Uterus (tissue), 4 donors: ENCODE measurements around the gene EDNRB. TPM values are rescaled to one million over a fixed set of nuclear protein-coding genes. Genes with fewer than 3 reads are reported as not detected.

Source experiments
- DNase-seq, 2 donors: peaks; one replicate each; pipeline ENCODE4 v3.0.0-alpha.2; 2019 to 2020
- H3K27ac ChIP-seq, 2 donors: fragments of 200-600 bp; sonication (generic); 1 replicate in 1 of 2; 2 replicates in 1 of 2; pipeline ENCODE4 v1.5.1; 2016 to 2018
- H3K27me3 ChIP-seq, 2 donors: fragments of 200-600 bp; sonication (generic); one replicate each; pipeline ENCODE4 v1.5.1; 2018 to 2019; ENCODE audit warnings: control low read depth in 1 of 2
- H3K36me3 ChIP-seq, 2 donors: fragments of 200-600 bp; sonication (generic); one replicate each; pipeline ENCODE4 v1.5.1; 2019; ENCODE audit warnings: control low read depth in 1 of 2
- H3K4me1 ChIP-seq, 2 donors: fragments of 200-600 bp; sonication (generic); one replicate each; pipeline ENCODE4 v1.5.1; 2018 to 2019; ENCODE audit warnings: control low read depth in 1 of 2
- H3K4me3 ChIP-seq, 2 donors: fragments of 200-600 bp; sonication (generic); 1 replicate in 1 of 2; 2 replicates in 1 of 2; pipeline ENCODE4 v1.5.1; 2018 to 2019; ENCODE audit warnings: mild to moderate bottlenecking in 1 of 2
- H3K9me3 ChIP-seq, 2 donors: fragments of 200-600 bp; sonication (generic); one replicate each; pipeline ENCODE4 v1.5.1; 2019; ENCODE audit warnings: control low read depth in 1 of 2
- CTCF ChIP-seq, 4 experiments: fragments of 200-600 bp in 2 of 4; fragments of 450-650 bp in 2 of 4; sonication (generic) in 2 of 4; IDR thresholded peaks; one replicate each; pipeline ENCODE4 v1.5.1; 2016 to 2019; ENCODE audit warnings: antibody characterized with exemption in 4 of 4, mild to moderate bottlenecking in 2 of 4, moderate library complexity in 1 of 4
- POLR2A ChIP-seq, 2 donors: fragments of 450-650 bp; IDR thresholded peaks; one replicate each; pipeline ENCODE4 v1.6.1; 2016; ENCODE audit warnings: antibody characterized with exemption in 2 of 2, mild to moderate bottlenecking in 1 of 2, moderate library complexity in 1 of 2
- intact Hi-C: fragments of 100-400 bp; cut with DNase I; formaldehyde crosslinking; loops from one replicate; pipeline ENCODE4 v1.15.1; 2023; ENCODE audit warnings: low total_unique reads
- total RNA-seq, 4 donors: library from RNA; depleted of rRNA in 3 of 4; stranded (reverse); fragments of >200 nt in 3 of 4; gene quantifications; one replicate each; pipeline versions ENCODE4 v1.1.0 to v1.2.4, GENCODE V29; 2014 to 2023
- donor health status: DM: yes; HTN: yes; CAD: no.

The EDNRB gene
- total RNA-seq, 4 donors from 2014 or later = 14.9 to 63.5 (median 37.8) TPM

GRCh38 chr13:77902319-77902963, 16.2 kb downstream of the EDNRB start:
- Histone ChIP-seq H3K9me3 (no peaks in the 10 kb centered on the region), H3K36me3 (no peaks in the 10 kb centered on the region), H3K4me1 (no peaks in the 10 kb centered on the region), H3K4me3 (no peak overlapping the region), H3K27ac (no peak overlapping the region), H3K27me3 (no peaks in the 10 kb centered on the region)
- no peak for DNase-seq
- intact Hi-C loops = no loop called here
- TF ChIP-seq CTCF (IDR thresholded peaks at IDR 0.05) (no peak), POLR2A (IDR thresholded peaks at IDR 0.05) (no peak)

DNA sequence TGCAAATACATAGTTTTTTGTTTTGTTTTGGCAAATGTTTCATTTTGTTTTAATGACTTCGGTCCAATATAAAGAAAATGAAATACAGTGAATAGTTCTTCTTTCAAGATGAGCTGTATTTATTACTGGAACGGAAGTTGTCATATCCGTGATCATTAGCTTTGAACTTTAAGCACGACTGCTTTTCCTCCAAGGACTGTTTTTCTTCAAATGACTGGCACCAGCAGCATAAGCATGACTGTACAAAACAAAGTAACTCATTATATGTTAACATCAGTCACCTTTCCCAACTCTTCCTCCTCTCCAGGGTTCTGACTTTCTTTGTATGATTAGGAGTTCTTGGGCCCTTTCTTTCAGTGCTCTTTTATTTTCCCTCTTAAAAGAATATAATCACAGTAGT, 20.5 kb downstream of the EDNRB start:
- Histone ChIP-seq H3K4me1 (no peaks in the 10 kb centered on the region), H3K4me3 (no peak overlapping the region), H3K27me3 (no peaks in the 10 kb centered on the region), H3K36me3 (no peaks in the 10 kb centered on the region), H3K27ac (peak overlapping the region; percentile 54 to 80), H3K9me3 (no peaks in the 10 kb centered on the region)
- TF ChIP-seq CTCF (IDR thresholded peaks at IDR 0.05) = no peak
- no peak for TF ChIP-seq POLR2A (IDR thresholded peaks at IDR 0.05)
- DNase-seq = no peak
- intact Hi-C loops = no loop called here

- TF ChIP-seq CTCF (IDR thresholded peaks at IDR 0.05) = no peak
- no peak for TF ChIP-seq POLR2A (IDR thresholded peaks at IDR 0.05)
- H3K4me3 ChIP-seq = no peak overlapping the region
- intact Hi-C loops = no loop called here
Measured at GRCh38 chr13:77896977-77897376, 21.7 kb downstream of the EDNRB start.

DNA sequence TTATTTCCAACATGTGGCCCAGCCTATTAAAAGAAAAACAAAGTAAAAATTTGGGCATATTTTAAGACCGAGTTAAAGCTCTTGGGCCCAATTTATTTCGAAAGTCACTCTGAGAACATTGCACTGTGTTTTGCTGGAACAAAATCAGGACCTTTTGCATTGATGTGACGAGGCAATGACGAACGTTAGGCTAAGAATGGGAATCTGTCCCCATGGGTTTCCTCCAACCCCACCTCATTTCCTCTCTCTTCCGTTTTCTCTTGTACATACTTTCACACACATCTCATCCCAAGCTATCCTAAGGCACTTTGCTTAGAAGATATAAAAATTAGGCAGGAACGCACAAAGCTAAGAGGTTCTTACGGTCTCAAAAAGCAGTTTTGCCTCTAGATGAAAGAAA, 22.1 kb downstream of the EDNRB start:
- TF ChIP-seq CTCF (IDR thresholded peaks at IDR 0.05) (no peak), POLR2A (IDR thresholded peaks at IDR 0.05) (no peak)
- no peaks in the 10 kb centered on the region for H3K27me3 ChIP-seq
- no peak overlapping the region for H3K4me3 ChIP-seq
- intact Hi-C loops = no loop called here
- peak; percentile 23 to 45 for DNase-seq
- peak overlapping the region; percentile 54 to 80 for H3K27ac ChIP-seq
- no peaks in the 10 kb centered on the region for H3K9me3 ChIP-seq
- no peaks in the 10 kb centered on the region for H3K4me1 ChIP-seq
- no peaks in the 10 kb centered on the region for H3K36me3 ChIP-seq

More at GRCh38 chr13:77896977-77897376, 21.7 kb downstream of the EDNRB start:
- DNase-seq = no peak
- Histone ChIP-seq H3K27me3 (no peaks in the 10 kb centered on the region), H3K4me1 (no peaks in the 10 kb centered on the region), H3K36me3 (no peaks in the 10 kb centered on the region), H3K27ac (peak overlapping the region; percentile 54 to 80), H3K9me3 (no peaks in the 10 kb centered on the region)

- intact Hi-C loops = no loop called here
- Histone ChIP-seq H3K27ac (peak overlapping the region in 1 of 2 donors; percentile 69), H3K4me1 (no peaks in the 10 kb centered on the region), H3K27me3 (no peaks in the 10 kb centered on the region), H3K9me3 (no peaks in the 10 kb centered on the region), H3K36me3 (no peaks in the 10 kb centered on the region), H3K4me3 (no peak overlapping the region)
- TF ChIP-seq CTCF (IDR thresholded peaks at IDR 0.05) = no peak
- TF ChIP-seq POLR2A (IDR thresholded peaks at IDR 0.05) = no peak
- no peak for DNase-seq
Measured at GRCh38 chr13:77894743-77895142, 23.9 kb downstream of the EDNRB start.
